ENCODE results near the gene MYBPC3.

- TF ChIP-seq POLR2A (IDR thresholded peaks at IDR 0.05) = no peak
- TF ChIP-seq CTCF (IDR thresholded peaks at IDR 0.05) = no peak
- no peak for TF ChIP-seq POLR2AphosphoS5 (IDR thresholded peaks at IDR 0.05; ENCODE audit: insufficient read depth in 1 of 2, low read depth in 1 of 2)
Measured at GRCh38 chr11:47388697-47389576, 36.4 kb upstream of the MYBPC3 start.

Data from vagina (tissue), 2 donors.